GM10847 (cell line): ENCODE measurements around the gene FASLG.

ENCODE experiments used
- POLR2A ChIP-seq: IDR thresholded peaks from 2 replicates; pipeline ENCODE4 v1.6.1; 2011; ENCODE audit not compliant: insufficient read length; ENCODE audit errors: extremely low read depth

Gene FASLG

GRCh38 chr1:172638249-172638648 lies 20.7 kb upstream of the FASLG start:
- no peak for TF ChIP-seq POLR2A

- no peak for TF ChIP-seq POLR2A
These were observed 19.7 kb upstream of the FASLG start for GRCh38 chr1:172638885-172639831.

- TF ChIP-seq POLR2A: no peak
These were observed 18.8 kb upstream of the FASLG start for GRCh38 chr1:172640111-172640510.

GRCh38 chr1:172641492-172641891 lies 17.4 kb upstream of the FASLG start:
- TF ChIP-seq POLR2A: no peak

GRCh38 chr1:172642970-172643369 lies 15.9 kb upstream of the FASLG start:
- TF ChIP-seq POLR2A: no peak

- no peak for TF ChIP-seq POLR2A
These were observed 12.2 kb upstream of the FASLG start for GRCh38 chr1:172646653-172647052.

- no peak for TF ChIP-seq POLR2A
These were observed 11.8 kb upstream of the FASLG start for GRCh38 chr1:172647110-172647564.

GRCh38 chr1:172647987-172648386 lies 10.9 kb upstream of the FASLG start:
- no peak for TF ChIP-seq POLR2A

GRCh38 chr1:172650474-172651193 lies 8.3 kb upstream of the FASLG start:
- TF ChIP-seq POLR2A: no peak

GRCh38 chr1:172653015-172653709 lies 5.7 kb upstream of the FASLG start:
- no peak for TF ChIP-seq POLR2A

- no peak for TF ChIP-seq POLR2A
These were observed 4.4 kb upstream of the FASLG start for GRCh38 chr1:172654535-172654934.

GRCh38 chr1:172656576-172656975 lies 2.3 kb upstream of the FASLG start:
- no peak for TF ChIP-seq POLR2A

- no peak for TF ChIP-seq POLR2A
These were observed 1.3 kb upstream of the FASLG start for GRCh38 chr1:172657586-172657985.

- TF ChIP-seq POLR2A: no peak
These were observed 2.2 kb downstream of the FASLG start for GRCh38 chr1:172661107-172661506.

- no peak for TF ChIP-seq POLR2A
These were observed 3.7 kb downstream of the FASLG start for GRCh38 chr1:172662464-172663109.
